SJCRH30 (cell line): ENCODE measurements around the gene LSM7. TPM values are rescaled to one million over a fixed set of nuclear protein-coding genes. Genes with fewer than 3 reads are reported as not detected.

Experiments used
- DNase-seq, 2 experiments: peaks; one replicate each; pipeline ENCODE4 v3.0.0-alpha.2; 2015 to 2020
- H3K27ac ChIP-seq: fragments of 250-450 bp; sonication (Bioruptor Pico); 2 replicates; pipeline ENCODE4 v1.5.1; 2020; ENCODE audit warnings: mild to moderate bottlenecking, moderate library complexity
- H3K27me3 ChIP-seq: fragments of 250-450 bp; sonication (Bioruptor Pico); 2 replicates; pipeline ENCODE4 v1.5.1; 2020; ENCODE audit warnings: mild to moderate bottlenecking, moderate library complexity
- H3K36me3 ChIP-seq: fragments of 250-450 bp; sonication (Bioruptor Pico); 2 replicates; pipeline ENCODE4 v1.5.1; 2020; ENCODE audit warnings: mild to moderate bottlenecking, moderate library complexity
- H3K4me1 ChIP-seq: fragments of 250-450 bp; sonication (Bioruptor Pico); 2 replicates; pipeline ENCODE4 v1.5.1; 2020; ENCODE audit warnings: mild to moderate bottlenecking, moderate library complexity
- H3K4me3 ChIP-seq: fragments of 250-450 bp; sonication (Bioruptor Pico); 2 replicates; pipeline ENCODE4 v1.5.1; 2020; ENCODE audit warnings: mild to moderate bottlenecking, moderate library complexity
- H3K9me3 ChIP-seq: fragments of 250-450 bp; sonication (Bioruptor Pico); replicated peaks from 2 replicates; pipeline ENCODE4 v1.5.1; 2020; ENCODE audit warnings: mild to moderate bottlenecking, moderate library complexity
- total RNA-seq: library from RNA; depleted of rRNA; stranded (reverse); fragments of >200 nt; shearing (Covaris generic); gene quantifications from 2 replicates; pipeline ENCODE4 v1.2.3, GENCODE V29; 2014

The LSM7 gene
- total RNA-seq, 1 experiment from 2014 or later, result 179 TPM

DNA sequence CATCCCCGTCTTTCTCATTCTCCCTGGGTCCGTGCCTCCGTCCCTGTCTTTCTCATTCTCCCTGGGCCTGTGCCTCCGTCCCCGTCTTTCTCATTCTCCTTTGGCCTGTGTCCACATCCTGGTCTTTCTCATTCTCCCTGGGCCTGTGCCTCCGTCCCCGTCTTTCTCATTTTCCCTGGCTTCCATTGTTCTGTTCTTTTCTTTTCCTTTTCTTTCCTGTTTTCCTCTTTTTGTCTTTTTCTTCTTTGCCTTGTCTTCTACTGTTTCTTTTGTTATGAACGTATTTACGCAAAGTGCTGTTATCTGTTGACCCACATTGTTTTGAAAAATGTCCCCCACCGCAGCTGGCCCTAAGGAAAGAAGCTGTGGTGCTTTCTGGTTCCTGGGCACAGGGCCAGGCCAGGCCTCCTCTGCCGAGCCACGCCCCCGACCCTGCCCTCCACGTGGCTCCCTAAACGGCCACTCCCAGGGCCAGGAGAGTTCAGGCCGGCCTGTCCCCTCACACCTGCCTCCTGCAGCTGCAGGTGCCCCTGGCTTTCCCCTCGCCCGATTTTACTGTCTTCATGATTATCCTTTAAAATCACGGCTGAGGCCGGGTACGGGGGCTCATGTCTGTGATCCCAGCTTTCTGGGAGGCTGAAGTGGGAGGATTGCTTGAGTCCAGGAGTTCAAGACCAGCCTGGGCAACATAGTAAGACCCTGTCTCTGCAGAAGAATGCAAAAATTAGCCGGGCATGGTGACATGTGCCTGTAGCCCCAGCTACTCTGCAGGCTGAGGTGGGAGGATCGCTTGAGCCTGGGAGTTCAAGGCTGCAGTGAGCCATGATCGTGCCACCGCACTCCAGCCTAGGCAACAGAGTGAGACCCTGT lies 17.6 kb upstream of the LSM7 start:
- no peaks in the 10 kb centered on the region for H3K36me3 ChIP-seq
- H3K27ac ChIP-seq, result no peak overlapping the region
- no peaks in the 10 kb centered on the region for H3K27me3 ChIP-seq
- H3K4me1 ChIP-seq, result no peaks in the 10 kb centered on the region
- no peak for DNase-seq
- H3K9me3 ChIP-seq, result no peaks in the 10 kb centered on the region
- no peak overlapping the region for H3K4me3 ChIP-seq

DNA sequence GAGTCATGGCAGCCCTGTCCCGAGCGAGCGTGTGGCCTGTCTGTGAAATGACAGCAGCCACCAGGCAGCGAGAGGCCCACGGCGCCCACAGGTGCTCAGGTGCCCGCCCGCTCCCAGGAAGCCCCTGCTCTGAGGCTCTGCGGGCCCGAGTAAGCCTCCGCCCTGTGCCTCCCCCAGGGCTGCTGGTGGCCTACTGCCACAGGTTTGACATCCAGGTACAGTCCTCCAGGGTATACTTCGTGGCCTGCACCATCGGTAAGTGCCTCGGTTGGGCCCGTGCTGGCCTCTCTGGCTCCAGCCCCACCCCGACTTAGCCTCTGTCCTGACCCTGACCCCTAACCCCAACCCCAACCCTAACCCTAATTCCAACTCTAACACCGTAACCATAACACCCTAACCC lies 16.7 kb upstream of the LSM7 start:
- H3K4me3 ChIP-seq, result no peak overlapping the region
- no peaks in the 10 kb centered on the region for H3K9me3 ChIP-seq
- no peak for DNase-seq
- H3K27ac ChIP-seq, result no peak overlapping the region
- no peaks in the 10 kb centered on the region for H3K4me1 ChIP-seq
- no peaks in the 10 kb centered on the region for H3K27me3 ChIP-seq
- no peaks in the 10 kb centered on the region for H3K36me3 ChIP-seq

DNA sequence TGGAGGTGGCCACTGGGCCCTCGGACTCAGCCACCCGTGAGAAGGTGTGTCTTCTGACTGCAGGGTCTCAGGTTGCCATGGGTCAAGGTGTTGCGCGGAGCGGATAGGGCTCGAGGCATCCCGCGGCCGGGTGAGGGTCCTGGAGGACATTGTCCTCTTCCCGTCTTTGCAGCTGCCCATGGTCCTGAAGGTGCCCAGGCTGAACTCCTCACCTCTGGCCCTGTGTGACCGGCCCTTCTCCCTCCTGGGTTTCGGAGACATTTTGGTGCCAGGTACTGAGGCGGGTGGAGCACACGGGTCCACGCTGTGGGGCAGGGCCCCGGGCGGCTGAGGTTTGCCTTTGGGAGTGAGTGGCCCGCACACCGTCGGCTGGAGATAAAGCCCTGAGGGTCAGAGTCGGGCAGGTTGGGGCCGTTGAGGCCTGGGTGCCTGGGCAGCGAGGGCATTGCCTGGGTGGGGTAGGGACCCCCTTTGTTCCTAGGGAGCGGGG lies 16.0 kb upstream of the LSM7 start:
- Histone ChIP-seq H3K9me3 (no peaks in the 10 kb centered on the region), H3K4me3 (no peak overlapping the region), H3K36me3 (no peaks in the 10 kb centered on the region), H3K27ac (no peak overlapping the region), H3K27me3 (no peaks in the 10 kb centered on the region), H3K4me1 (no peaks in the 10 kb centered on the region)
- DNase-seq, result no peak

DNA sequence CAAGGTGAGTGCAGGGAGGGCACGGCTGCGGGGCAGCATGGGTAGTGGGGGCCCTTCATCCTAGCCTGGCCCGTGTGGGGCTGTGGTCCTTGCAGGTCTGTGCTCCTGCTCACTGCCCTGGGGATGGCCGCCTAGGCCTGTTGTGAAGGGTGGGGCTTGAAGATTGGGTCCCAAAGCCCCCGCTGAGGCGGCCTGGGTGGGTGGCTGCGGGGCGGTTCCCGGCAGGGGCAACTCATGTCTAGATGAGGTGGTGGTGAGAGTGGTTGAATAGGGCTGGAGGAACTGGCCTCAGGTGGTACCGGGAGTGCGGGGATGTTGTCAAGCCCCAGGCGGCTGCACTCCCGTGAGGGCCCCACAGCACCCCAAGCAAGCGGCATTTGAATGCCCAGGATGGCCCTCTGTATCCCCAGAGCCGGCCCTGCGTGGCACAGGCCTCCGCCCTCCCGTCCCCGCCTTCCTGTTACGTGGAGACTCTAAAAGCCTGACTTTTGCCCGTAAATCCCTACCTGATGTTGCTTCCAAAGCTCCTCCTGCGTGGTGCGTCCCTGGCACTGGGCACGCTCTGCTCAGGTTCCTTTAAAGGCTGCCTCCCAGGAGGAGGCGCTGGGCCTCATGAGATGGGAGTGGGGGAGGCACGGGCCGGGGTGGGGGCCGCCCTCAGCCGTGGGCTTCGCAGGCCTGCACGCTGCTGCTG lies 15.1 kb upstream of the LSM7 start:
- no peaks in the 10 kb centered on the region for H3K9me3 ChIP-seq
- H3K4me3 ChIP-seq, result no peak overlapping the region
- H3K27me3 ChIP-seq, result no peaks in the 10 kb centered on the region
- H3K4me1 ChIP-seq, result no peaks in the 10 kb centered on the region
- no peak overlapping the region for H3K27ac ChIP-seq
- no peak for DNase-seq
- no peaks in the 10 kb centered on the region for H3K36me3 ChIP-seq

DNA sequence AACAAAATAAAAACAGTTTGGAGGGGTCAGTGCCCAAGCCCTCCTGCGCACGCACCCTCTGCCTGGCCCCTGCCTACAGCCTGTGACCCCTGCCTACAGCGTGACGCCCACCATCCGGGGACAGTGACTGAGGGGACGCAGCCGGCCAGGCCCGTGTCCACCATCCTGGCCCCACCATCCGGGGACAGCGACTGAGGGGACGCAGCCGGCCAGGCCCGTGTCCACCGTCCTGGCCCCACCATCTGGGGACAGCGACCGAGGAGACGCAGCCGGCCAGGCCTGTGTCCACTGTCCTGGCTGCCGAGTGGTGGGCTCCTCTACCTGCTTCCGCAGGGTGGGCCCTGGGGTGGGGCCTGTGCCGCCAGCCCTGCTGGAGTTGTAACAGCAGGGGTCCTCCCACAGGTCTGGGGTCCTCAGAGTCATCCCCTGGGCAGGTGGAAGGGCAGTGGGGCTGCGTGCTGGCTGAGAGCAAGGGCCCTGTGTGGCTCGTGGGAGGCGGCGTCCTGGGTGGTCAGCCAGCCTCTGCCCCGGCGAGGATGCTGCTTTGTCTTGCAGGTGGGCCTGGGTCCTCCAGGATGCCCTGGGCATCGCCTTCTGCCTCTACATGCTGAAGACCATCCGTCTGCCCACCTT lies 14.4 kb upstream of the LSM7 start:
- Histone ChIP-seq H3K4me1 (no peaks in the 10 kb centered on the region), H3K9me3 (no peaks in the 10 kb centered on the region), H3K27me3 (no peaks in the 10 kb centered on the region), H3K36me3 (no peaks in the 10 kb centered on the region), H3K4me3 (no peak overlapping the region), H3K27ac (no peak overlapping the region)
- DNase-seq, result no peak

DNA sequence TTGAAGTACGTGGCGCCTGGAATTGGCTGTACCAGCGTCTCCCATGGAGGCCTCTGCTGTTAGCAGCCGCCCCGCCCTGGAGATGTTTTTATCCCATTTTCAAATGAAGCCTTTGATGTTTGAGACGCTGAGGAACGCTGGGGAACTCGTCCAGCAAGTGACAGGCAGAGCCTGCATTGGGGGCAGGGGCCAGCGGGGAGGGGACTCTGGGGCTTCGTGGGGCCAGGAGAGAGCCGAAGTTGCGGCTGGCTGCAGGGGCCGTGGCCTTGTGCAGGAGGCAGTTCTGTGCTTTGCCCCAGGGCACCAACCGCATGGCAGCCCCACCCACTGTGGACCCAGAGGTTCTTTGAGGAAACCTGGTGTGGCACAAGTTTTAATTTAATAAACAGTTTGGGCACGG lies 13.6 kb upstream of the LSM7 start:
- Histone ChIP-seq H3K36me3 (no peaks in the 10 kb centered on the region), H3K4me3 (no peak overlapping the region), H3K27ac (no peak overlapping the region), H3K27me3 (no peaks in the 10 kb centered on the region), H3K9me3 (no peaks in the 10 kb centered on the region), H3K4me1 (no peaks in the 10 kb centered on the region)
- DNase-seq, result no peak

DNA sequence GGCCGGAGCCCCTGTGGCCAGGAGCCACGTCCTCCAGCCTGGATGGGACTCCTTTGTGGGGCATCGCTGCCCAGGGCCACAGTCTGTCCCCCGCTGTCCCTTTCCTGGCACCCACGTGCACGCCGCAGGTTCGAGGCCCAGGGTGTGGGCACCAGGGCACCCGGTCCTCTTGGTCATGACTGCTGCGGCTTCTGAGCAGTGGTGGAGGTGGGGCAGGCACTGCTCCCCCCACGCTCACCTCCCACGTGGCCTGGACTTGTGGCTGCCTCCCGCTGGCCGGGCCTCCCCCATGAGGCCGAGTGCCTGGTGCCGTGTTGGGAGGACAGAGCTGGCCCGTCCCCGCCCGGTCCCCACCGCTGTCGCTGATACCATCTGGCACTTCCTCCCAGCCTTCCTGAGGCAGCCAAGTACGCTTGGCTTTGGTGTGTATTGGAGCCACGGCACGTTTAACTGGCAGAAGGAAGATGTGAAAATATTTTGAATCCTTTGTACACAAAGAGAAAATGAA lies 12.9 kb upstream of the LSM7 start:
- H3K9me3 ChIP-seq, result no peaks in the 10 kb centered on the region
- no peaks in the 10 kb centered on the region for H3K4me1 ChIP-seq
- no peak overlapping the region for H3K27ac ChIP-seq
- H3K27me3 ChIP-seq, result no peaks in the 10 kb centered on the region
- DNase-seq, result no peak
- no peaks in the 10 kb centered on the region for H3K36me3 ChIP-seq
- H3K4me3 ChIP-seq, result no peak overlapping the region

DNA sequence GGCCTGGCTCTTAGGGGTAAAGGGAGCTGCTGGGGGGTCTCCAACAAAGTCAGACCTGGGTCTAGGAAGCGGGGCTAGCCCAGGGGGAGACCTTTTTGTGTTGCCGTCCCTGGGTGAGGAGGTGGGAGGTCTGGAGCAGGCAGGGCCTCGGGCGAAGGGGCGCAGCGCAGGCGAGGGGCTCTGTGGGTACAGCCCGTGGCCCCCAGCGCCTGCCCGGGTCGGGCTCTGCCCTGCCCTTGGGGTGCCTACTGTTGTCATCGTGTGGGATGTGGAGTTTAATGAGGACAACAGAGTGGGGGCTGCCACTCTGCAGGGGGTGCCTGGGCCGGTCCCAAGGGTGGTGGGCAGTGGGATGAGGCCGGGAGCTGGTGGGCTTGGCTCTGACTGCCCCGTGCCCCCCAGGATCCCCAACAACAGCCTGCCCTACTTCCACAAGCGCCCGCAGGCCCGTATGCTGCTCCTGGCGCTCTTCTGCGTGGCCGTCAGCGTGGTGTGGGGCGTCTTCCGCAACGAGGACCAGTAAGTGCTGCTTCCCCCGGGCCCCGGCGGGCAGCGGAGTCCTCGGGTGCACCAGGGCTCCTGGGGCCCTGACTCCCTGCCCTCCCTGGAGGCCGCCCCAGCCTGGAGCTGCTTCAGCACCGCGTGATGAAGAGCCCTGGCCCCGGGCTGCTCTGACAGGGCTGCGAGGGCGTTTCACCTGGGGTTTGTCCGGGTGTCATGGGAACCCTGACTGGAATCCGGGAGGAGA lies 12.3 kb upstream of the LSM7 start:
- H3K27me3 ChIP-seq, result no peaks in the 10 kb centered on the region
- H3K4me3 ChIP-seq, result no peak overlapping the region
- H3K9me3 ChIP-seq, result no peaks in the 10 kb centered on the region
- no peaks in the 10 kb centered on the region for H3K4me1 ChIP-seq
- no peaks in the 10 kb centered on the region for H3K36me3 ChIP-seq
- DNase-seq, result no peak
- no peak overlapping the region for H3K27ac ChIP-seq

DNA sequence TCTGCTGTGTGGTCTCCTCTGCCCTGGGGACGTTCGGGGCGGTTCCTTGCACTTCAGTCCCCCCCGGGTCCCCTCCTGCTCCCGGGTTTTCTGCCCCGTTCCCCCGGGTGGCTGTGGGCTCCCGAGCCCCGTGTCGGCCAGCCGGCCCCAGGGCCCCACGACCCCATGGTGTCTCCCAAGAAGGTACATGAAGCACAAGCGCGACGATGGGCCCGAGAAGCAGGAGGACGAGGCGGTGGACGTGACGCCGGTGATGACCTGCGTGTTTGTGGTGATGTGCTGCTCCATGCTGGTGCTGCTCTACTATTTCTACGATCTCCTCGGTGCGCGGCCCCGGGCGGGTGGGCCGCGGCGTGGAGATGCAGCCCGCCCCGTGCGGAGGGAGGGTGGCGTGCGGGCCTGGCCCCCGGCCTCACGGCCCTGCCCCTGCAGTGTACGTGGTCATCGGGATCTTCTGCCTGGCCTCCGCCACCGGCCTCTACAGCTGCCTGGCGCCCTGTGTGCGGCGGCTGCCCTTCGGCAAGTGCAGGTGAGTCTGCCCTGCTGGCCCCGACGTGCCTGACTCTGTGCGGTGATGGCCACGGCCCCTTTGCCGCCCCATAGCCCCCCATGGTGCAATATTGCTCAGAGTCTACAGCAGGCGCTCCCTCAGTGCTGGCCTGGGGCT lies 11.4 kb upstream of the LSM7 start:
- H3K36me3 ChIP-seq, result no peaks in the 10 kb centered on the region
- H3K4me1 ChIP-seq, result no peaks in the 10 kb centered on the region
- H3K4me3 ChIP-seq, result no peak overlapping the region
- H3K27me3 ChIP-seq, result no peaks in the 10 kb centered on the region
- DNase-seq, result no peak
- no peaks in the 10 kb centered on the region for H3K9me3 ChIP-seq
- no peak overlapping the region for H3K27ac ChIP-seq

DNA sequence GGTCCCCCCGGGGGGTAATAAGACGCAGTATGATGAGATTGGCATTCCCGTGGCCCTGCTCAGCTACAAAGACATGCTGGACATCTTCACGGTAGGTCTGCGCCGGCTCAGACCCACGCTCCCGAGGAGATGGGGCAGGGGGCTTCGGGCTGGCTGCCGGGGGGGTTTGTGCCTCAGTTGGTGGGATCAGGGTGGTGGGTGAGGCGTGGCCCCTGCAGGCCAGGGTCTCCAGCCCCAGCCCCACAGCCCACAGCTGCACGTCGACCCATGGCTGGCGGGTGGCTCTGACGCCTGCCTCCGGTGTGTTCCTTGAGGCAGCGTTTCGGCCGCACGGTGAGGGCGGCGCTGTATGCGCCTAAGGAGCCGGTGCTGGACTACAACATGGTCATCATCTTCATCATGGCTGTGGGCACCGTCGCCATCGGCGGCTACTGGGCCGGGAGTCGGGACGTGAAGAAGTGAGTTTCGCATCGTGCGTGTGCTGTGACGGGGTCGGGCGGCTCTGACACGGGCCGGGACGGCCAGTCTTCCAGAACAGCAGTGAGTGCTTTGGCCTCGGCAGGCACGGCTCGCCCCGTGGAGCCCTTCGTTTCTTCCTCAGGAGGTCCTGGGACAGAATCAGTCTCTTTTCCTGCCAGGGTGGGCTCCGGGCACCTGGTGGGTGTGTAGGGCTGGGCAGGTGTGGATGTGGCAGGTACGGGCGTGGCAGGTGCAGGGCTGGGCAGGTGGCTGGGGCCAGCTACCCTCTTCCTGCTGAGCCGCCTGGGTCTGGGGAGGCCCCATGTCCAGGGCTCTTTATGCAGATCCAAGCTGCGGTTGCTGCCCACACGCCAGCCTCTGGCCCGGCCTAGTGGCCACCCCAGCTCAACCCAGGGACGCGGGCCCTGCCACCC lies 10.6 kb upstream of the LSM7 start:
- no peaks in the 10 kb centered on the region for H3K9me3 ChIP-seq
- no peak overlapping the region for H3K27ac ChIP-seq
- H3K4me1 ChIP-seq, result no peaks in the 10 kb centered on the region
- H3K27me3 ChIP-seq, result no peaks in the 10 kb centered on the region
- no peaks in the 10 kb centered on the region for H3K36me3 ChIP-seq
- H3K4me3 ChIP-seq, result no peak overlapping the region
- DNase-seq, result no peak

DNA sequence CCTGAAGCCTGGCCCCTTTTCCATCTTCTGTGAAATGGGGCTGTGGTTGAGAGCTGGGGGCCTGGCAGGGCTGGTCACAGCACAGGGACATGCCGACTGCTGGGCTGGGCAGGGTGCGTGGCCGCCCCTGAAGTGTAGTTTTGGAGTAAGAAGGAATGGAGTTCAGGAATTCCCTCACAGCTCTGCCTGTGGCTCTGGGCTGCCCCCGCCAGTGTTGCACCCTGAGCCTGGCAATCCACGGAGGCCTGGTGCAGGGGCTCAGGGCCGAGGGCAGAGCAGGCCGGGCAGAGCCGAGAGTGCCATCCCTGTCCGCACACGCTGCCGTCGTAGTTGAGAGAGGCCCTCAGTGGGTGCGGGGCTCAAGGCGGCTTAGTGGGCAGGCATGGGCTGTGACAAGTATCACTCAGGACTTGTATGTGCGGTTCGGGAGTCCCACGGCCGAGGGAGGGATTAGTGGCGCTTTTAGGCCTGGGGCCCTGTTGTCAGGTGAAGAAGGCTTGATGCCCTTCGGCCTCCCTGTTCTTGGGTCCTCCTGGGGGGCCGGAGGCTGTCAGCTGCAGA lies 9.7 kb upstream of the LSM7 start:
- H3K27ac ChIP-seq, result no peak overlapping the region
- H3K36me3 ChIP-seq, result no peaks in the 10 kb centered on the region
- H3K4me1 ChIP-seq, result peaks cover 4% of the 10 kb centered on the region; the same call in 1 of the 2 replicates
- no peak overlapping the region for H3K4me3 ChIP-seq
- H3K27me3 ChIP-seq, result no peaks in the 10 kb centered on the region
- DNase-seq, result no peak
- no peaks in the 10 kb centered on the region for H3K9me3 ChIP-seq

DNA sequence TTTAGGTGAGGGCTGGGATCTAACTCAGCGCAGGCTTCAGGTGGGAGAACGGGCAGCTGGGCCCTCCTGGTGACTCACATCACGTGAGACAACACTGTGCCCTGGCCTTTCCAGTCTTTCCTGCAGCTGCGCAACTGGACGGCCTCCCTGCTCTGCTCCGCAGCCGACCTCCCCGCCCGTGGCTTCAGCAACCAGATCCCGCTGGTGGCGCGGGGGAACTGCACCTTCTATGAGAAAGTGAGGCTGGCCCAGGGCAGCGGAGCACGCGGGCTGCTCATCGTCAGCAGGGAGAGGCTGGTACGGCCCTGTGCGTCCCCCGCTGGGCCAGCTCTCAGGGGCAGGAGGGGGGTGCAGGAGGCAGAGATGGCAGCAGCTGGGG lies 8.9 kb upstream of the LSM7 start:
- H3K27ac ChIP-seq, result no peak overlapping the region
- no peak for DNase-seq
- H3K9me3 ChIP-seq, result no peaks in the 10 kb centered on the region
- peaks cover 8% of the 10 kb centered on the region for H3K4me1 ChIP-seq
- no peak overlapping the region for H3K4me3 ChIP-seq
- no peaks in the 10 kb centered on the region for H3K27me3 ChIP-seq
- H3K36me3 ChIP-seq, result no peaks in the 10 kb centered on the region
